Mucosa of descending colon (tissue), 3 donors: ENCODE data around the gene VIPR1. TPM values are rescaled to one million over a fixed set of nuclear protein-coding genes. Genes with fewer than 3 reads are reported as not detected.

Source experiments
- ATAC-seq: fragments of 200-7000 bp; cut with Tn5 transposase; one replicate; pipeline ENCODE4 v1.9.1; 2020; ENCODE audit warnings: mild to moderate bottlenecking, moderate library complexity
- DNase-seq, 3 donors: peaks; one replicate each; pipeline ENCODE4 v3.0.0-alpha.2; 2020
- H3K36me3 ChIP-seq: fragments of 200-600 bp; one replicate; pipeline ENCODE4 v1.8.0; 2021; ENCODE audit warnings: low read depth, mild to moderate bottlenecking
- H3K4me1 ChIP-seq: fragments of 200-600 bp; one replicate; pipeline ENCODE4 v1.8.0; 2021; ENCODE audit warnings: low read depth, mild to moderate bottlenecking
- H3K4me3 ChIP-seq: fragments of 200-600 bp; one replicate; pipeline ENCODE4 v1.8.0; 2021; ENCODE audit warnings: mild to moderate bottlenecking
- H3K9me3 ChIP-seq: fragments of 200-600 bp; one replicate; pipeline ENCODE4 v1.8.0; 2021; ENCODE audit warnings: mild to moderate bottlenecking
- intact Hi-C, 2 donors: fragments of 100-400 bp; cut with DNase I in 1 of 2; cut with micrococcal nuclease in 1 of 2; formaldehyde crosslinking; loops; one replicate each; pipeline versions ENCODE4 v1.11.0 to v1.11.1; 2022; cut with DNase I, micrococcal nuclease
- total RNA-seq, 3 donors: library from RNA; stranded (reverse); fragmentation: NEBNext Ultra II Directional in 2 of 3; extraction: Animal tissue kit (Norgen Biotek cat#: 25700) in 2 of 3; gene quantifications; one replicate each; pipeline versions ENCODE4 v1.2.1 to v1.2.4, GENCODE V29; 2021 to 2023
- TF ChIP-seq, protein P1 (sequence below): fragments of 200-600 bp; IDR thresholded peaks from one replicate; pipeline ENCODE4 v1.8.0; 2022; ENCODE audit warnings: antibody characterized with exemption, mild to moderate bottlenecking
- donor health status: DM: no; HTN: no; CAD: no; lungs with moderate emphysema.
- donor health status: DM: no; HTN: no; CAD: no.
- donor health status: DM: no; HTN: yes; CAD: no.

The VIPR1 gene
- total RNA-seq, 3 donors from 2014 or later, result 68.9 to 202 (median 148) TPM

DNA sequence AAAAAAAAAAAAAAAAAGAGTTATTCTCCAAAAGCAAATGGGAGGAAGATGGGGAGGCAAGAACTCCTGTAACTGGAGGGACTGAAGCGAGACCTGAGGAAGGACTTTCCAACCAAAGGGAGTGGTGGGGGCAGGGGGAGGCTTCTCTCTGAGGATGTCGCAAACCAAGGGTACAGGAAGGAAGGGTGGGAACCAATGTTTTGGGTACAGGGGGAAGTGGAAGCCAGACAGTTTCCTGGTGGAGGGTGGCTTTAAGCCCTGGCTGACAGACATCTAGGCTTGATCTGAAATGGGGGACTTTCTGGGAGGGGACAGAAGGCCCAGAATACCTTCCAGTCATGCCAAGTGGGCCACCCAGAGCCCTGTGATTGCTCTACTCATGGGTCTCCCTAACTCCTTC, 27.0 kb downstream of the VIPR1 start:
- Histone ChIP-seq H3K4me3 (no peak overlapping the region), H3K4me1 (no peaks in the 10 kb centered on the region), H3K36me3 (no peaks in the 10 kb centered on the region), H3K9me3 (no peaks in the 10 kb centered on the region)
- intact Hi-C loops, result no loop called here
- DNase-seq (no peak), ATAC-seq (peak; percentile 11)
- TF ChIP-seq, protein P1, sequence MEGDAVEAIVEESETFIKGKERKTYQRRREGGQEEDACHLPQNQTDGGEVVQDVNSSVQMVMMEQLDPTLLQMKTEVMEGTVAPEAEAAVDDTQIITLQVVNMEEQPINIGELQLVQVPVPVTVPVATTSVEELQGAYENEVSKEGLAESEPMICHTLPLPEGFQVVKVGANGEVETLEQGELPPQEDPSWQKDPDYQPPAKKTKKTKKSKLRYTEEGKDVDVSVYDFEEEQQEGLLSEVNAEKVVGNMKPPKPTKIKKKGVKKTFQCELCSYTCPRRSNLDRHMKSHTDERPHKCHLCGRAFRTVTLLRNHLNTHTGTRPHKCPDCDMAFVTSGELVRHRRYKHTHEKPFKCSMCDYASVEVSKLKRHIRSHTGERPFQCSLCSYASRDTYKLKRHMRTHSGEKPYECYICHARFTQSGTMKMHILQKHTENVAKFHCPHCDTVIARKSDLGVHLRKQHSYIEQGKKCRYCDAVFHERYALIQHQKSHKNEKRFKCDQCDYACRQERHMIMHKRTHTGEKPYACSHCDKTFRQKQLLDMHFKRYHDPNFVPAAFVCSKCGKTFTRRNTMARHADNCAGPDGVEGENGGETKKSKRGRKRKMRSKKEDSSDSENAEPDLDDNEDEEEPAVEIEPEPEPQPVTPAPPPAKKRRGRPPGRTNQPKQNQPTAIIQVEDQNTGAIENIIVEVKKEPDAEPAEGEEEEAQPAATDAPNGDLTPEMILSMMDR, result no peak

DNA sequence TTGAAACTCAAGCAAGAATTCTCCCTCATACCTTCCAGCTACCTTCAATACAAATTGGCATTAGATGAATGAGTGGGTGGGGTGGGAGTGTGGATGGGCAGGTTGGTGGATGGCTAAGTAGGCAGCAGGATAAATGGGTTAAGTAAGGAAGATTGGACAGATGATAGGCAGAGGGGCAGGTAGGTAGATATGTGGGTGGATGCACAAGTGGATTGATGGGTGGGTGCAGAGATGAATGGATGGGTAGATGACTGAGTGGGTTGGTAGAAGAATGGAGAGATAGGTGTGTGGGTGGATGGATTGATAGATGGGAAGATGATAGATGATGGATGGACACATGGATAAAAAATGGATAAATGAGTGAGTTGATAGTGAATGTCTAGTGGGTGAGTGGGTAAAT, 27.6 kb downstream of the VIPR1 start:
- Histone ChIP-seq H3K4me1 (no peaks in the 10 kb centered on the region), H3K9me3 (no peaks in the 10 kb centered on the region), H3K4me3 (no peak overlapping the region), H3K36me3 (no peaks in the 10 kb centered on the region)
- intact Hi-C loops, result no loop called here
- TF ChIP-seq, protein P1, result no peak
- no peak for ATAC-seq
- no peak for DNase-seq

DNA sequence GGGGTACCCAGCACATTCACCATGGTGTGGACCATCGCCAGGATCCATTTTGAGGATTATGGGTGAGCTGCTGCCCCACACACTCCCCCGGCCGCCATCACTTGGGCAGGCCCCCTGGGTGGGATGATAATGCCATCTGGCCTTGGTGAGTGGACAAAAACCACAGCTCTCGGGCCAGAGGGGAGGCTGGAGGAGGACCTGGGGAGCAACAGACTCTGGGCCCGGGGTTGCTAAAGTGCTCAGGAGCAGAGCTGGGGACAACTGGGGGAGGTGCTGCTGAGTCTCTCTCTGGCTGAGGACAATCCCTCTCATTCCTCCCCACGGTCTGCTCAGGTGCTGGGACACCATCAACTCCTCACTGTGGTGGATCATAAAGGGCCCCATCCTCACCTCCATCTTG, 29.0 kb downstream of the VIPR1 start:
- Histone ChIP-seq H3K4me3 (no peak overlapping the region), H3K4me1 (no peaks in the 10 kb centered on the region), H3K36me3 (no peaks in the 10 kb centered on the region), H3K9me3 (no peaks in the 10 kb centered on the region)
- intact Hi-C loops, result no loop called here
- ATAC-seq (no peak), DNase-seq (no peak)
- TF ChIP-seq, protein P1, result no peak

DNA sequence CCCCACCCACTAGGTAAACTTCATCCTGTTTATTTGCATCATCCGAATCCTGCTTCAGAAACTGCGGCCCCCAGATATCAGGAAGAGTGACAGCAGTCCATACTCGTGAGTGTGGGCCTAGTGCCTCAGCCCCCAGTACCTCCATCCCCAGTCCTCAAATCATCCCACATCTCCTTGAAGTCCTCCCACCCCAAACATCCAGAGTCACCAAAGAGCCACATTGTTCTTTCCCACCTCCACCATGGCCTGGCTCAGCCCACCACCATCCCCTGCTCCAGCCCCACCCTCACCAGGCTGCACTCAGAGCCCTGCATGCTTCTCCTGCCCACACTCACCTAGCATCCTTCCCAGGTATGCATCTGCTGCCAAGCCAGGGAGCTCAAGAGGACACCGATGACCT, 29.8 kb downstream of the VIPR1 start:
- intact Hi-C loops, result no loop called here
- no peaks in the 10 kb centered on the region for H3K36me3 ChIP-seq
- H3K4me1 ChIP-seq, result no peaks in the 10 kb centered on the region
- DNase-seq (no peak), ATAC-seq (no peak)
- no peaks in the 10 kb centered on the region for H3K9me3 ChIP-seq
- TF ChIP-seq, protein P1, result no peak
- no peak overlapping the region for H3K4me3 ChIP-seq

DNA sequence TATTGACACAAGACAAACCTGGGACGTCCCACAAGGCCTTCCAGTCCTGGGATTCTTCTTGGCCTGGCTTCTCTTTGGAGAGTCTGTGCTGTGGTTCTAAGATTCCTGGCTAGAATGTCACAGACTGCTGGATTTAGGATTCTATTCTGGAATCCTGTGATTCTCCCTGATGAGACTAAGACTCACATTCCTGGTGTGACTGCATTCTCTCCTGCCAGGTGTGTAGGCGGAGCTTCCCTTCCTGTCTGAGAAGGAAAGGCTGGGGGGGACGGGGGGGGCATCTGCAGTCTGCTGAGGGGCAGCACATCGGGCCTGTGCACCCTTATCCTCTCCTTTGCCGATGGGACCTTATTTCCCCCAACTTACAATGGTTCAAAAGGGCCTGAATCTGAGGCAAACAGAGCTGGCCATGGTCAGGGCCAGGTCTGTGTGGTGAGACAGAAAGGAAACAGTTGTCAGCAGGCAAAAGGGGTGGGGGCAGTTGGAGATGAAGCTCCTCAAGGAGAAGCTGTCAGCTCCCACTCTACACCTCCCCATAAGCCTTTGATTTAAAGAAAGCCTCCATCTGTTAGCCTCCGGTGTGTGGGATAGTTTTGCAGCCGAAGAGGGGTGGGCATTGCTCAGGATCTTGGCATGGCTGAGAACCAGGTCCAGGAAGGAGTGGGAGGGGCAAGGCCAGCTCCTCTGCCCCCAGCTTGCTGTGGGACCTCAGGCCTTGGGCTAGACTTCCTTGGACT, 30.9 kb downstream of the VIPR1 start:
- ATAC-seq, result no peak
- intact Hi-C loops, result no loop called here
- Histone ChIP-seq H3K4me3 (no peak overlapping the region), H3K36me3 (no peaks in the 10 kb centered on the region), H3K4me1 (no peaks in the 10 kb centered on the region), H3K9me3 (no peaks in the 10 kb centered on the region)
- TF ChIP-seq, protein P1, result no peak
- DNase-seq, result no peak
